ENCODE results near the gene SLC12A7. TPM values are rescaled to one million over a fixed set of nuclear protein-coding genes. Genes with fewer than 3 reads are reported as not detected.

SLC12A7 gene
- total and polyA plus RNA-seq, 10 donors: 8.6 to 120 (median 52.3) TPM

DNA sequence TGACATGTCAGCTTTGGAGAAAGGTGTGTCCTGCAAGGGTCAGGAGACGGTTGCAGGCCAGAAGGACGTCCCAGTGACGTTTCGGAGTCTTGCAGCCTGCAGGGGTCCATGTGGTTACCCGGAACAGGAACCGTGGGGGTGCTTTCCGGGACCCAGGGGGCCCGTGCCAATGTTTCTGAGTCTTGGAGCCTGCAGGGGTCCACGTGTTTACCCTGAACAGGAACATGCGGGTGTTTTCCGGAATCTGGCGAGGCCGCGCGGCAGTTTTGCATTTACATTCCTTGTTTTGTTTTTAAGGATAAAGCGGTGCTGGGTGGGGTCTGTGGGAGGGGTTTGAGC is 72.7 kb downstream of the SLC12A7 start:
- TF ChIP-seq POLR2A (IDR thresholded peaks at IDR 0.05): no peak
- TF ChIP-seq POLR2AphosphoS5 (IDR thresholded peaks at IDR 0.05): no peak
- TF ChIP-seq, protein P1, sequence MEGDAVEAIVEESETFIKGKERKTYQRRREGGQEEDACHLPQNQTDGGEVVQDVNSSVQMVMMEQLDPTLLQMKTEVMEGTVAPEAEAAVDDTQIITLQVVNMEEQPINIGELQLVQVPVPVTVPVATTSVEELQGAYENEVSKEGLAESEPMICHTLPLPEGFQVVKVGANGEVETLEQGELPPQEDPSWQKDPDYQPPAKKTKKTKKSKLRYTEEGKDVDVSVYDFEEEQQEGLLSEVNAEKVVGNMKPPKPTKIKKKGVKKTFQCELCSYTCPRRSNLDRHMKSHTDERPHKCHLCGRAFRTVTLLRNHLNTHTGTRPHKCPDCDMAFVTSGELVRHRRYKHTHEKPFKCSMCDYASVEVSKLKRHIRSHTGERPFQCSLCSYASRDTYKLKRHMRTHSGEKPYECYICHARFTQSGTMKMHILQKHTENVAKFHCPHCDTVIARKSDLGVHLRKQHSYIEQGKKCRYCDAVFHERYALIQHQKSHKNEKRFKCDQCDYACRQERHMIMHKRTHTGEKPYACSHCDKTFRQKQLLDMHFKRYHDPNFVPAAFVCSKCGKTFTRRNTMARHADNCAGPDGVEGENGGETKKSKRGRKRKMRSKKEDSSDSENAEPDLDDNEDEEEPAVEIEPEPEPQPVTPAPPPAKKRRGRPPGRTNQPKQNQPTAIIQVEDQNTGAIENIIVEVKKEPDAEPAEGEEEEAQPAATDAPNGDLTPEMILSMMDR (IDR thresholded peaks at IDR 0.05 in 8 of 11, conservative IDR thresholded peaks at IDR 0.05 in 3 of 11): no peak
- no peaks in the 10 kb centered on the region for H3K9me3 ChIP-seq
- H3K27me3 ChIP-seq (replicated peaks in 1 of 7): no peaks in the 10 kb centered on the region
- H3K4me3 ChIP-seq: no peak overlapping the region
- no peaks in the 10 kb centered on the region for H3K4me1 ChIP-seq
- intact Hi-C loops (cut with DNase I; ENCODE audit: low total_unique reads): no loop called here
- H3K36me3 ChIP-seq: peaks cover 0 to 26% (median 0%) of the 10 kb centered on the region in 6 donors
- no peak for DNase-seq
- no peak overlapping the region for H3K27ac ChIP-seq
- 80 to 89% (median 84%) methylated on average over 14 to 16 of the region's 16 CpGs for WGBS, 5 donors

DNA sequence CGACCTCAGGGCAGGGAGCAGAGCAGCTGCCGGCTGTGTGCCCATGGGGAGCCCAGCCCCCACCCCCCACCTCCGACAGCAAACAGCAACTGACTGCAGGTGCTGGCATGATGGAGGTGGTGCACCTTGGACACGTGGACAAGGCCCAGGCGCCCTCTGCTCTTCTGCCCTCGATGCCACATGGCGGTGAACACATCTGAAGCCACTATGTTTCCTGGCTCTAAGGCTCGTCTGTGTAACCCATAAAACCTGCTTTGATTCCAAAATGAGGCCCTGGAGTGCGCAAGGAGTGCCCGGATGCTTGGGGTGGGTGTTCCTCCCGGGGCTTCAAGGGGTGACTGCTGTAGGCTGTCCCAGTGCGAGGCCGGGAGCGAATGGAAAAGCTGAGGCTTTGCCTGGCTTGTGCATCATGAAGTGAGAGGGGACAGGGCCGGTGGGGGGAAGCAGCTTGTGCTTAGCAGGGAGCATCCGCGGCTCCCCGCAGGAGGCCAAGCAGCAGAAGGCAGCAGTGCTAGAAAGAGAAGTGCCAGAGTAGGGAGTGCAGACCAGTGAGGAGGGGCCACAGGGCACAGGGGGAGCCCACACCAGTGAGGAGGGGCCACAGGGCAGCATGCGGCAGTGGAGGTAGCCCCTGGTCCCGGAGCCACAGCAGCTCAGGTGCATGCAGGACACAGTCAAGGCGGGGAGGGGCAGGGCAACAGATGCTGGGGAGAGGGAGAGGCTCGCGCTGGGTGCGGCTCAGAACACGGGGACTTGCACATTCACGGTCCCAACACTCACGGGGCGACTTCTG is 73.2 kb downstream of the SLC12A7 start:
- Histone ChIP-seq H3K4me1 (no peaks in the 10 kb centered on the region), H3K27ac (no peak overlapping the region), H3K27me3 (replicated peaks in 1 of 7) (no peaks in the 10 kb centered on the region), H3K36me3 (peaks cover 0 to 32% (median 0%) of the 10 kb centered on the region in 6 donors), H3K4me3 (no peak overlapping the region), H3K9me3 (no peaks in the 10 kb centered on the region)
- 85 to 87% (median 86%) methylated on average over 23 to 28 of the region's 28 CpGs for WGBS, 5 donors
- TF ChIP-seq POLR2A (IDR thresholded peaks at IDR 0.05) (no peak), POLR2AphosphoS5 (IDR thresholded peaks at IDR 0.05) (no peak)
- TF ChIP-seq, protein P1 (IDR thresholded peaks at IDR 0.05 in 8 of 11, conservative IDR thresholded peaks at IDR 0.05 in 3 of 11): no peak
- DNase-seq: no peak
- intact Hi-C loops (cut with DNase I; ENCODE audit: low total_unique reads): no loop called here

DNA sequence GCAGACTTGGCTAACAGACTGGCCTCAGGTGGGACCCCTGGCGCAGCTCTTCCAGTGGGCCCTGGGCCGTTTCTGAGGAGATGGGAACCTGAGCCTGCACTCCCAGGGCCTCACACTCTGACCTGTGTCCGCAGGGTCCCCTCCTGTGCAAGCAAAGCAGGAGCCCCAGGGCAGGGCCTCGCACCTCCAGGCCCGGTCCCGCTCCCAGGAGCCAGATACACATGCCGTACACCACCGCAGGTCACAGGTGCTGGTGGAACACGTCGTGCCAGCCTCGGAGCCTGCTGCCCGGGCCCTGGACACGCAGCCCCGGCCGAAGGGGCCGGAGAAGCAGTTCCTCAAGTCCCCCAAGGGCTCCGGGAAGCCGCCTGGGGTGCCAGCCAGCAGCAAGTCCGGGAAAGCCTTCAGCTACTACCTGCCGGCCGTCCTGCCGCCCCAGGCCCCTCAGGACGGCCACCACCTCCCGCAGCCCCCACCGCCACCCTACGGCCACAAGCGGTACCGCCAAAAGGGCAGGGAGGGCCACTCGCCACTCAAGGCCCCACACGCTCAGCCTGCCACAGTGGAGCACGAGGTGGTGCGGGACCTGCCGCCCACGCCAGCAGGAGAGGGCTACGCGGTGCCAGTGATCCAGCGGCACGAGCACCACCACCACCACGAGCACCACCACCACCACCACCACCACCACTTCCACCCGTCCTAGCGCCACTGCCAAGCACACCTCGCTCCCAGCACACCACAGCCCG is 74.0 kb downstream of the SLC12A7 start:
- DNase-seq: no peak
- Histone ChIP-seq H3K4me1 (no peaks in the 10 kb centered on the region), H3K27me3 (replicated peaks in 1 of 7) (peaks cover 0 to 6% (median 0%) of the 10 kb centered on the region in 7 donors), H3K27ac (no peak overlapping the region), H3K9me3 (no peaks in the 10 kb centered on the region), H3K4me3 (no peak overlapping the region), H3K36me3 (peaks cover 0 to 39% (median 0%) of the 10 kb centered on the region in 6 donors)
- intact Hi-C loops (cut with DNase I; ENCODE audit: low total_unique reads): no loop called here
- WGBS, 5 donors: 85 to 92% (median 90%) methylated on average over 14 to 43 of the region's 43 CpGs
- TF ChIP-seq POLR2AphosphoS5 (IDR thresholded peaks at IDR 0.05): no peak
- TF ChIP-seq POLR2A (IDR thresholded peaks at IDR 0.05): no peak
- TF ChIP-seq, protein P1 (IDR thresholded peaks at IDR 0.05 in 8 of 11, conservative IDR thresholded peaks at IDR 0.05 in 3 of 11): no peak

DNA sequence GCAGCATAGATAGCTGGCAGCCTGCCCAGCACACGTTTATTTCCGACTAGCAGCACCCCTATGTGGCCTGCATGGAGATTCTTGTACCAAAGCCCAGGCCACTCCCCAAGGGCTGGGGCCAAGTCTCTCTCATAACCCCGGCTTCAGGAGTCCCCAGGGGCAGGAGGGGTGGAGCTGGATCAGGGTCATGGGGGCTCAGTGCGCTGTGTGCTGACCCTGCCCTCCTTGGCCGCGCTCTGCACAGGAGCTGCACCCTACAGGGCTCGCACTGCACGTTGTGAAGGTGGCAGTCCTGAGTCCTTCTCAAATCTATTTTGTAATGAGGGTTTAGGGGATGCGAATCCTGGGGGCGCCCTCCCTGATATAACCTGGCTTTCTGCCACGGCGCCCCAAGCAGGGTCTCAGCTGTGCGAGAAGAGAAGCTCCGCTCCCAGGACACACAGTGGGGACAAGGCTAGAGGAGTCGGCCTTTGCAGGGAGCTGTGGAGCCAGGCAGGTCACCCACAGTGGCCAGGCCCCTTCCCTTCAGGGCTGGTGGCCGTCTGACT is 74.7 kb downstream of the SLC12A7 start:
- no peak for TF ChIP-seq POLR2AphosphoS5 (IDR thresholded peaks at IDR 0.05)
- TF ChIP-seq, protein P1 (IDR thresholded peaks at IDR 0.05 in 8 of 11, conservative IDR thresholded peaks at IDR 0.05 in 3 of 11): no peak
- TF ChIP-seq POLR2A (IDR thresholded peaks at IDR 0.05): no peak
- Histone ChIP-seq H3K27ac (no peak overlapping the region), H3K9me3 (no peaks in the 10 kb centered on the region), H3K4me3 (no peak overlapping the region), H3K27me3 (replicated peaks in 1 of 7) (peaks cover 0 to 13% (median 0%) of the 10 kb centered on the region in 7 donors), H3K36me3 (peaks cover 0 to 44% (median 0%) of the 10 kb centered on the region in 6 donors), H3K4me1 (no peaks in the 10 kb centered on the region)
- WGBS, 5 donors: 73 to 84% (median 78%) methylated on average over 13 to 16 of the region's 16 CpGs
- DNase-seq: no peak
- intact Hi-C loops (cut with DNase I; ENCODE audit: low total_unique reads): no loop called here

All from spleen (tissue), 11 donors.